Retinal pigment epithelial cell (primary cell): ENCODE results near the gene DNAJC22.

Experiments
- DNase-seq: peaks from one replicate; pipeline ENCODE4 v3.0.0-alpha.2; 2010; ENCODE audit warnings: low read depth
- H3K4me3 ChIP-seq: 2 replicates; pipeline ENCODE4 v1.5.1; 2011; ENCODE audit warnings: mild to moderate bottlenecking, low read length, control low read depth, moderate library complexity
- TF ChIP-seq, protein P1 (sequence below): conservative IDR thresholded peaks from 2 replicates; pipeline ENCODE4 v1.5.1; 2011; ENCODE audit warnings: low read depth, low read length, control low read depth, inconsistent platforms

DNAJC22 gene

GRCh38 chr12:49342914-49343731 is 3.6 kb upstream of the DNAJC22 start:
- TF ChIP-seq, protein P1, sequence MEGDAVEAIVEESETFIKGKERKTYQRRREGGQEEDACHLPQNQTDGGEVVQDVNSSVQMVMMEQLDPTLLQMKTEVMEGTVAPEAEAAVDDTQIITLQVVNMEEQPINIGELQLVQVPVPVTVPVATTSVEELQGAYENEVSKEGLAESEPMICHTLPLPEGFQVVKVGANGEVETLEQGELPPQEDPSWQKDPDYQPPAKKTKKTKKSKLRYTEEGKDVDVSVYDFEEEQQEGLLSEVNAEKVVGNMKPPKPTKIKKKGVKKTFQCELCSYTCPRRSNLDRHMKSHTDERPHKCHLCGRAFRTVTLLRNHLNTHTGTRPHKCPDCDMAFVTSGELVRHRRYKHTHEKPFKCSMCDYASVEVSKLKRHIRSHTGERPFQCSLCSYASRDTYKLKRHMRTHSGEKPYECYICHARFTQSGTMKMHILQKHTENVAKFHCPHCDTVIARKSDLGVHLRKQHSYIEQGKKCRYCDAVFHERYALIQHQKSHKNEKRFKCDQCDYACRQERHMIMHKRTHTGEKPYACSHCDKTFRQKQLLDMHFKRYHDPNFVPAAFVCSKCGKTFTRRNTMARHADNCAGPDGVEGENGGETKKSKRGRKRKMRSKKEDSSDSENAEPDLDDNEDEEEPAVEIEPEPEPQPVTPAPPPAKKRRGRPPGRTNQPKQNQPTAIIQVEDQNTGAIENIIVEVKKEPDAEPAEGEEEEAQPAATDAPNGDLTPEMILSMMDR = no peak
- peak overlapping the region; percentile 6 for H3K4me3 ChIP-seq
- no peak for DNase-seq

- TF ChIP-seq, protein P1 = no peak
- DNase-seq = no peak
- H3K4me3 ChIP-seq = no peak overlapping the region
Measured at GRCh38 chr12:49344486-49345050, 2.1 kb upstream of the DNAJC22 start.

DNA sequence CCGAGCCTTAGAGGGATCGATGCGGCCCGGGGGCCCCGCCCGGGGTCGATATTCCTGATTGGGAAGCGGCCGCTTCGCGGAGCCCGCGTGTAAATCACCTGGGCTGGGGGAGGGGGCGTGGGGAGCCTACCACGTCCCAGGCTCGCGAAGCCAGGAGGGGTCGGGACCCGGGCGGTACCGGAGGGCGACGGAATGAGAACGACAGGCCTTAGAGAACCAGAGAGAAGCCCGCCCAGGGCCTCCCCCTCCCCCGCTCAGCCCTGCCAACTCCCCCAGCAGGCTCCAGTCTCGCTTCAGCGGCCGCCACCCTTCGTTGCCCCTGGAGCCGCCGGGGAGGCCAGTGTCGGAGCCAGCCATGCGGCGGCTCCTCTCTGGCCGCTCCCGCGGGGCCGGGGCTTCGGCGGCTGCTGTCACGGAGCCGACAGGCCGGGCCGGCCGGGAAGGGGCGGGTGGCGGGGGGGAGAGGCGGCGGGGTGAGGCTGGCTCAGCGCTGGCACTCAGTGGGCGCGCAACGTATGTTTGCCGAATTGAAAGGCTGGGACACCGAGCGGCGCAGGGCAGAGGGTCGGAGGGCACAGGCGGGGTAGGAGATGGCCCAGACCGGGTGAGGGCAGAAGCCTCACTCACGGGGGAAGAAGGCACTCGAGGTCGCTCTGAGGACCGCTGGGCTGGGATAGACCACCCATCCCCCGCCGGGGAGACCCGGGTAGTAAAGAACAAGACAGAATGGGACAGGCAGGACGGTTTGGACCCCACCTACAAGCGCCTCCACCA is 1.4 kb upstream of the DNAJC22 start:
- TF ChIP-seq, protein P1 = no peak
- no peak for DNase-seq
- peak overlapping the region; percentile 33 for H3K4me3 ChIP-seq

DNA sequence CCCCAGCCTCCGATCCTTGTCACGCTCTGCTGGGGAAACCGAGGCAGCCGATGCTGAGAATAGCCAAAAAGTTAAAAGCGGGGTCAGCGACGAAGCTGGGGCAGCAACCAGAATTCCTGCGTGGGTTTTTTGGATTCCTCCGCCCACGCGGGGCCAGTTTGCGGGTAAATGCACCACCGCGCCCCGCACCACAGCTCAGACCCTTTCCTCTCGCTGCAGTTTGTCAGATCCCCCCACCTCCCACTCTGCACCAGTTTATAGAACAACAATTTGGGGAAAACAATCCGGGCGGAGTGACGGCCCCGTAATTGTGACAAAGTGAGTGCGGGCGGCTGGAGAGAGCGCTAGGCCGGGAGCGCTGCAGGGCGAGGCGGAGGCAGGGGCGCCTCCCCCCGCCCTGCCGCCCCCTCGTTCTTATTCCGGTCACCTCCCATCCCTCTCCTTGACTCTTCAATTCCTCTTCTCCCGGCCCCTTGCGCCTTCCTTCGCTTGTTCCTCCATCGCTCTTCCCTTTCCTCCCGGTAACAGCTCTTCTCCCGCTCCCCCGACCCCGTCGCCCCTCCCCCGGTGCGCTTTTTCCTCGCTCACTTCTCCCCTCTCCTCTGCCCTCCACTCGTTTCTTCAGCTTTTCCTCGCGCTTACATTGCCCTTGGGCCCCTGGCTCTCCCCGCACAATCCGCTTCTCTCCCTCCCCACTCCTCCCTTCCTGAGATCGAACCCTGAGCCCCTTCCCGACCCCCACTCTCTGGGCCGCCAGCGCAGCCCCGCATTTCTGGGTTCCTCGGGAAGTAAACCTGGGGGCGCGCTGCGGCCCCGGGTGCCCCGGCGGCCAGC is 646 bp upstream of the DNAJC22 start:
- TF ChIP-seq, protein P1 = no peak
- DNase-seq = no peak
- H3K4me3 ChIP-seq = peak overlapping the region; percentile 33

GRCh38 chr12:49347311-49348193 is 864 bp downstream of the DNAJC22 start:
- H3K4me3 ChIP-seq = peak overlapping the region; percentile 44
- TF ChIP-seq, protein P1 = peak; percentile 83
- peak; percentile 63 for DNase-seq

- DNase-seq = no peak
- TF ChIP-seq, protein P1 = no peak
- no peak overlapping the region for H3K4me3 ChIP-seq
Measured at GRCh38 chr12:49348781-49349180, 2.1 kb downstream of the DNAJC22 start.
